CD14-positive monocyte (primary cell): ENCODE results near the gene ALOX5. TPM values are rescaled to one million over a fixed set of nuclear protein-coding genes. Genes with fewer than 3 reads are reported as not detected.
"Not testable (repeated sequence)": the region's sequence is repeated elsewhere in the genome, so short reads cannot be mapped to it uniquely, and the experiment has no call there.

Experiments used
- DNase-seq, 3 donors: peaks; one replicate each; pipeline ENCODE4 v3.0.0-alpha.2; 2011 to 2022
- H2AFZ ChIP-seq: 2 replicates; pipeline ENCODE4 v1.6.0; 2012; ENCODE audit warnings: mild to moderate bottlenecking, low read depth, low read length, inconsistent platforms; ENCODE audit not compliant: insufficient read depth, poor library complexity, severe bottlenecking
- H3K27ac ChIP-seq, 2 donors: 1 replicate in 1 of 2; 2 replicates in 1 of 2; pipeline ENCODE4 v1.5.1; 2012 to 2013; ENCODE audit warnings: low read length in 2 of 2, control low read depth in 1 of 2, inconsistent platforms in 1 of 2, low read depth in 1 of 2, mild to moderate bottlenecking in 1 of 2
- H3K27me3 ChIP-seq, 2 donors: one replicate each; pipeline versions ENCODE4 v1.6.0 to v1.6.1; 2011 to 2013; ENCODE audit warnings: low read length in 2 of 2; ENCODE audit not compliant: control insufficient read depth in 2 of 2, insufficient read depth in 2 of 2
- H3K36me3 ChIP-seq, 2 donors: replicated peaks in 1 of 2; 1 replicate in 1 of 2; 2 replicates in 1 of 2; pipeline versions ENCODE4 v1.5.1 to v1.6.1; 2012 to 2013; ENCODE audit warnings: low read length in 2 of 2, control low read depth in 1 of 2, inconsistent platforms in 1 of 2, mild to moderate bottlenecking in 1 of 2; ENCODE audit not compliant: insufficient read depth in 2 of 2, control insufficient read depth in 1 of 2
- H3K4me1 ChIP-seq, 2 donors: 1 replicate in 1 of 2; 2 replicates in 1 of 2; pipeline versions ENCODE4 v1.5.1 to v1.6.1; 2012 to 2013; ENCODE audit warnings: low read length in 2 of 2, control low read depth in 1 of 2, inconsistent platforms in 1 of 2, mild to moderate bottlenecking in 1 of 2, moderate library complexity in 1 of 2; ENCODE audit not compliant: insufficient read depth in 2 of 2, control insufficient read depth in 1 of 2
- H3K4me2 ChIP-seq: replicated peaks from 2 replicates; pipeline ENCODE3; 2012; ENCODE audit warnings: low read length, moderate library complexity, mild to moderate bottlenecking; ENCODE audit not compliant: poor library complexity, severe bottlenecking; ENCODE audit errors: extremely low read depth
- H3K4me3 ChIP-seq, 3 experiments: fragments of 200-600 bp in 1 of 3; sonication (generic) in 1 of 3; replicated peaks in 1 of 3; 1 replicate in 2 of 3; 2 replicates in 1 of 3; pipeline ENCODE4 v1.5.1; 2011 to 2013; ENCODE audit warnings: low read length in 3 of 3, mild to moderate bottlenecking in 3 of 3, control low read depth in 2 of 3, low read depth in 2 of 3, inconsistent platforms in 1 of 3, moderate library complexity in 1 of 3
- H3K79me2 ChIP-seq: 2 replicates; pipeline ENCODE4 v1.6.0; 2012; ENCODE audit warnings: mild to moderate bottlenecking, control low read depth, inconsistent platforms, low read length, moderate library complexity; ENCODE audit not compliant: insufficient read depth
- H3K9ac ChIP-seq: 2 replicates; pipeline ENCODE4 v1.6.0; 2017; ENCODE audit warnings: low read length, mild to moderate bottlenecking; ENCODE audit not compliant: insufficient read depth, poor library complexity, severe bottlenecking
- H3K9me3 ChIP-seq, 2 donors: replicated peaks in 1 of 2; 1 replicate in 1 of 2; 2 replicates in 1 of 2; pipeline versions ENCODE4 v1.5.1 to v1.6.1; 2012 to 2013; ENCODE audit warnings: low read length in 2 of 2, control low read depth in 1 of 2; ENCODE audit not compliant: control insufficient read depth in 1 of 2, insufficient read depth in 1 of 2
- H4K20me1 ChIP-seq: 2 replicates; pipeline ENCODE4 v1.6.0; 2012; ENCODE audit warnings: mild to moderate bottlenecking, low read length, control low read depth, moderate library complexity; ENCODE audit not compliant: insufficient read depth
- H3K27ac Mint-ChIP-seq, 7 donors: one replicate each; pipeline ENCODE4 v1.8.0; 2020; ENCODE audit warnings: mild to moderate bottlenecking in 7 of 7, mixed read lengths in 7 of 7, moderate library complexity in 6 of 7, inconsistent platforms in 2 of 7
- H3K27me3 Mint-ChIP-seq, 3 donors: one replicate each; pipeline ENCODE4 v1.8.0; 2021 to 2022; ENCODE audit warnings: low read depth in 3 of 3, mild to moderate bottlenecking in 3 of 3, mixed read lengths in 3 of 3, moderate library complexity in 3 of 3, inconsistent platforms in 1 of 3
- H3K36me3 Mint-ChIP-seq, 2 donors: one replicate each; pipeline ENCODE4 v1.8.0; 2020; ENCODE audit warnings: mixed read lengths in 2 of 2, inconsistent platforms in 1 of 2, mild to moderate bottlenecking in 1 of 2
- H3K4me1 Mint-ChIP-seq: one replicate; pipeline ENCODE4 v1.8.0; 2020; ENCODE audit warnings: mild to moderate bottlenecking, mixed read lengths
- H3K4me3 Mint-ChIP-seq, 2 donors: one replicate each; pipeline ENCODE4 v1.8.0; 2020; ENCODE audit warnings: mild to moderate bottlenecking in 2 of 2, mixed read lengths in 2 of 2, moderate library complexity in 1 of 2
- H3K9me3 Mint-ChIP-seq, 7 donors: one replicate each; pipeline ENCODE4 v1.8.0; 2020 to 2022; ENCODE audit warnings: mixed read lengths in 7 of 7, mild to moderate bottlenecking in 6 of 7, moderate library complexity in 6 of 7, inconsistent platforms in 2 of 7
- WGBS: methylation state at CpG from one replicate; pipeline ENCODE4 v1.1.5; 2013; ENCODE audit warnings: missing lambda C conversion rate; ENCODE audit not compliant: insufficient coverage; 5-methylcytosine and 5-hydroxymethylcytosine counted together
- intact Hi-C, 2 donors: fragments of 100-400 bp; cut with micrococcal nuclease; formaldehyde crosslinking; loops; one replicate each; pipeline versions ENCODE4 v1.15.0 to v1.15.1; 2023
- polyA plus RNA-seq, 3 donors: library from polyadenylated mRNA; depleted of rRNA in 1 of 3; unstranded in 2 of 3; stranded (reverse) in 1 of 3; fragments of 300-500 nt in 2 of 3; fragments of >200 nt in 1 of 3; fragmentation: Illumina TruSeq in 2 of 3; gene quantifications; 1 replicate in 2 of 3; 2 replicates in 1 of 3; pipeline ENCODE4 v1.2.3, GENCODE V29; 2012 to 2021
- TF ChIP-seq, protein P1 (sequence below): fragments of 200-600 bp; IDR thresholded peaks from one replicate; pipeline ENCODE4 v1.8.0; 2022; ENCODE audit warnings: antibody characterized with exemption, mild to moderate bottlenecking

The ALOX5 gene
- polyA plus RNA-seq, 3 donors, result 223 to 918 (median 272) TPM

DNA sequence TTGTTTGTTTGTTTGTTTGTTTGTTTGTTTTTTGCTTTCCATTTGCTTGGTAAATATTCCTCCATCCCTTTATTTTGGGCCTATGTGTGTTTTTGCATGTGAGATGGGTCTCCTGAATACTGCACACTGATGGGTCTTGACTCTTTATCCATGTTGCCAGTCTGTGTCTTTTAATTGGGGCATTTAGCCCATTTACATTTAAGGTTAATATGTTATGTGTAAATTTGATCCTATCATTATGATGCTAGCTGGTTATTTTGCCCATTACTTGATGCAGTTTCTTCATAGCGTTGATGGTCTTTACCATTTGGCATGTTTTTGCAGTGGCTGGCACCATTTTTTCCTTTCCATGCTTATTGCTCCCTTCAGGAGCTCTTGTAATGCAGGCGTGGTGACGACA lies 42.2 kb upstream of the ALOX5 start:
- no CpG with 5 or more reads among the region's 3 CpGs for WGBS
- H3K4me3 Mint-ChIP-seq, H3K9ac ChIP-seq, H3K27ac ChIP-seq, H3K36me3 ChIP-seq, H3K4me1 ChIP-seq, H3K27ac Mint-ChIP-seq, H3K9me3 ChIP-seq, H3K4me1 Mint-ChIP-seq, H3K4me3 ChIP-seq, DNase-seq, H2AFZ ChIP-seq, intact Hi-C loops, H4K20me1 ChIP-seq, H3K27me3 ChIP-seq, H3K79me2 ChIP-seq, H3K36me3 Mint-ChIP-seq, H3K4me2 ChIP-seq: not testable (repeated sequence)
- Mint-ChIP-seq H3K27me3 (peaks cover 3 to 22% (median 12%) of the 10 kb centered on the region in 3 donors), H3K9me3 (peaks cover 0 to 15% (median 5%) of the 10 kb centered on the region in 7 donors)

- peaks cover 2 to 17% (median 12%) of the 10 kb centered on the region in 7 donors for H3K9me3 Mint-ChIP-seq
- Histone ChIP-seq H3K9ac (no peak overlapping the region), H4K20me1 (no peaks in the 10 kb centered on the region), H3K9me3 (peaks cover 0 to 4% of the 10 kb centered on the region in 2 donors), H3K4me1 (no peaks in the 10 kb centered on the region), H3K4me3 (no peak overlapping the region), H3K27me3 (no peaks in the 10 kb centered on the region), H3K27ac (no peak overlapping the region), H2AFZ (no peak overlapping the region), H3K36me3 (no peaks in the 10 kb centered on the region), H3K4me2 (no peak overlapping the region), H3K79me2 (no peaks in the 10 kb centered on the region)
- intact Hi-C loops, result no loop called here
- H3K4me3 Mint-ChIP-seq, result no peak overlapping the region
- no peak for DNase-seq
- 100% methylated on average over 1 of the region's 1 CpG for WGBS
- no peak overlapping the region for H3K27ac Mint-ChIP-seq
- H3K36me3 Mint-ChIP-seq, result no peaks in the 10 kb centered on the region
- peaks cover 0 to 7% (median 2%) of the 10 kb centered on the region in 3 donors for H3K27me3 Mint-ChIP-seq
- H3K4me1 Mint-ChIP-seq, result no peaks in the 10 kb centered on the region
- TF ChIP-seq, protein P1, sequence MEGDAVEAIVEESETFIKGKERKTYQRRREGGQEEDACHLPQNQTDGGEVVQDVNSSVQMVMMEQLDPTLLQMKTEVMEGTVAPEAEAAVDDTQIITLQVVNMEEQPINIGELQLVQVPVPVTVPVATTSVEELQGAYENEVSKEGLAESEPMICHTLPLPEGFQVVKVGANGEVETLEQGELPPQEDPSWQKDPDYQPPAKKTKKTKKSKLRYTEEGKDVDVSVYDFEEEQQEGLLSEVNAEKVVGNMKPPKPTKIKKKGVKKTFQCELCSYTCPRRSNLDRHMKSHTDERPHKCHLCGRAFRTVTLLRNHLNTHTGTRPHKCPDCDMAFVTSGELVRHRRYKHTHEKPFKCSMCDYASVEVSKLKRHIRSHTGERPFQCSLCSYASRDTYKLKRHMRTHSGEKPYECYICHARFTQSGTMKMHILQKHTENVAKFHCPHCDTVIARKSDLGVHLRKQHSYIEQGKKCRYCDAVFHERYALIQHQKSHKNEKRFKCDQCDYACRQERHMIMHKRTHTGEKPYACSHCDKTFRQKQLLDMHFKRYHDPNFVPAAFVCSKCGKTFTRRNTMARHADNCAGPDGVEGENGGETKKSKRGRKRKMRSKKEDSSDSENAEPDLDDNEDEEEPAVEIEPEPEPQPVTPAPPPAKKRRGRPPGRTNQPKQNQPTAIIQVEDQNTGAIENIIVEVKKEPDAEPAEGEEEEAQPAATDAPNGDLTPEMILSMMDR, result no peak
Observed at GRCh38 chr10:45339894-45340293, 34.1 kb upstream of the ALOX5 start.

GRCh38 chr10:45340420-45340819 lies 33.6 kb upstream of the ALOX5 start:
- H3K27ac Mint-ChIP-seq, H3K9me3 ChIP-seq, H3K27ac ChIP-seq, H3K4me2 ChIP-seq, H4K20me1 ChIP-seq, H3K36me3 ChIP-seq, H3K27me3 ChIP-seq, H3K36me3 Mint-ChIP-seq, H3K4me3 Mint-ChIP-seq, H3K27me3 Mint-ChIP-seq, H3K4me3 ChIP-seq, H3K4me1 Mint-ChIP-seq, H2AFZ ChIP-seq, DNase-seq, H3K79me2 ChIP-seq, H3K9ac ChIP-seq, intact Hi-C loops, H3K4me1 ChIP-seq: not testable (repeated sequence)
- WGBS, result no CpG with 5 or more reads among the region's 4 CpGs
- peaks cover 2 to 17% (median 12%) of the 10 kb centered on the region in 7 donors for H3K9me3 Mint-ChIP-seq

GRCh38 chr10:45346652-45347335 lies 27.2 kb upstream of the ALOX5 start:
- H3K4me2 ChIP-seq, DNase-seq, H3K4me1 Mint-ChIP-seq, H3K79me2 ChIP-seq, H3K27ac ChIP-seq, H3K36me3 Mint-ChIP-seq, H3K27ac Mint-ChIP-seq, H3K36me3 ChIP-seq, H2AFZ ChIP-seq, H3K9ac ChIP-seq, H3K4me3 Mint-ChIP-seq, H3K27me3 ChIP-seq, H3K4me1 ChIP-seq, intact Hi-C loops, H3K4me3 ChIP-seq, H3K27me3 Mint-ChIP-seq, H4K20me1 ChIP-seq: not testable (repeated sequence)
- H3K9me3 ChIP-seq, result peaks cover 4 to 27% of the 10 kb centered on the region in 2 donors
- WGBS, result 96% methylated on average over 16 of the region's 24 CpGs
- peaks cover 20 to 34% (median 31%) of the 10 kb centered on the region in 7 donors for H3K9me3 Mint-ChIP-seq
